Superior temporal gyrus (tissue), 1 donor: ENCODE data around the gene TSPAN3.

ENCODE experiments used
- DNase-seq: peaks from one replicate; pipeline ENCODE4 v3.0.0-alpha.2; 2016; ENCODE audit errors: extremely low spot score

TSPAN3 gene

GRCh38 chr15:77033729-77034671 is 36.9 kb downstream of the TSPAN3 start:
- no peak for DNase-seq

DNA sequence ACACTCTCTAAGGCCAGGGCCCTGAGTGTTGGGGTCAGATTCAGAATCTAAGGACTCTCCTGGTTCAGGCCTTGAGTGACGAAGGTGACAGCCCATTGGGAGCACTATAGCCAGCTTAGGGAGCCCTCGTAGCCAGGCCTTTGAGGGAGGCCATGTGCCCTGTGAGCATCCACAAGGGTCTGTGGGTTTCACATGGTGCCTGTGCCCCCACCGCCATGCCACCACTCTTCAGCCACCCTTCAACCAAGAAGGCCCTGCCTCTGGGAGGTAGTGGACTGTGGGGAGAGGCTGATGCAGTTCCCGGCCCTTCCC is 37.5 kb downstream of the TSPAN3 start:
- no peak for DNase-seq

DNA sequence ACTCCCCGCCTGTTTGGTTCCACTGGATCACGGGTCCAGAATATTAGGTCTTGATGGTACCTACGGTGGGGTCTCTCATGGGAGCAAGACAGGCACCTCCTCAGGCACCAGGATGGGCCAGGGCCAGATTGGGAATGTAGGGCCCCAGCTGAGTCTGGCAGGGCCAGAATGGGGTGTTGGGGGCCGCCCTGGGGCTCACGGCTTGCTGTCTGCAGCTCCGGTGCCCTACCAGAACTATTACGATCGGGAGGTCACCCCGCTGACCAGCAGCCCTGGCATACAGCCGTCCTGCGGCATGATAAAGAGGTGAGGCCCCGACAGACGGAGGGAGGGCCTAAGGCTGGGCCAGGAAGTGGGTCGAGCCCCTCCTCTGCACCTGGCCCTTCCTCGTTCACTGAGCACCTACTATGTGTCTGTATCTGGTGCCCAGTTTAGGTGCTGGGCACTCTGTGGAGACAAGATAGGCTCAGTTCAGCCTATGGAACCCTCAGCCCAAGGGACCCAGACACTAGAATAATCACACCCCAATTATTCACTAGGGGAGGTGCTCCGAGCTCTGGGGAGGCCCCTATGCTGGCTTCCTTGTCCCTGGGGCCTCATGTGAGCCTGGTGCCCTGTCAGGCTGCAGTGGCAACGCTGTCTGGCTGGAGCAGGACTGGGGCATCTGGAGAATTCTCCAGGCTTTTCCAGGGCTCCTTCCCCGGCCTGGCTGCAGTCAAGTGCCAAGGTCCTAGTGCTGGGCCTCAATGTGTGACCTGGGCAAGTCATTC is 38.1 kb downstream of the TSPAN3 start:
- DNase-seq: no peak

DNA sequence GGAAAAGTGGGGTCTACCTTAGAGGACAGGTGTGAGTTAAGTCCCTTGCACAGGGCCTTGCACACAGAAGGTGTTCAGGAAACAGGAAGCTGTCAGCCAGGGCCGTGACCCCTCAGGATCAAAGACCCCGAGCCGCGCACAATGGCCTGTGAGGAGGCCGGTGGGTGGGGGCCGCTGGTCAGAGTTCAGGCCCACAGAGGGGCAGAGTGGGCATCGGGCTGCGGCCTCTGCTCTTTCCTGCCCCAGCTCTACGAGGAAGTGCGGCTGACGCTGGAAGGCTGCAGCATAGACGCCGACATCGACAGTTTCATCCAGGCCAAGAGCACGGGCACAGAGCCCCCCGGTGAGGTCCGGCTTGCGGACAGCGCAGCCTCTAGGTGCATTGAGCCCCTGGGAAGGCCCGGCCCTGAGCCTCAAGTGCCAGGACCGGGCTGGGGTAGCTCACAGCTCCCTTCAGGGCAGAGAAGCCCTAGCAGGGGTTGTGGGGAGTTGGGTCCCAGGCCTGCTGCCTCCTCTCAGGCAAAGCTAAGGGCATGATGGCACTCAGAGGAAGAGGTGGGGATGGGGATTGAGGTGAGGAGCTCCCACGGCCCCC is 38.8 kb downstream of the TSPAN3 start:
- DNase-seq: no peak

DNA sequence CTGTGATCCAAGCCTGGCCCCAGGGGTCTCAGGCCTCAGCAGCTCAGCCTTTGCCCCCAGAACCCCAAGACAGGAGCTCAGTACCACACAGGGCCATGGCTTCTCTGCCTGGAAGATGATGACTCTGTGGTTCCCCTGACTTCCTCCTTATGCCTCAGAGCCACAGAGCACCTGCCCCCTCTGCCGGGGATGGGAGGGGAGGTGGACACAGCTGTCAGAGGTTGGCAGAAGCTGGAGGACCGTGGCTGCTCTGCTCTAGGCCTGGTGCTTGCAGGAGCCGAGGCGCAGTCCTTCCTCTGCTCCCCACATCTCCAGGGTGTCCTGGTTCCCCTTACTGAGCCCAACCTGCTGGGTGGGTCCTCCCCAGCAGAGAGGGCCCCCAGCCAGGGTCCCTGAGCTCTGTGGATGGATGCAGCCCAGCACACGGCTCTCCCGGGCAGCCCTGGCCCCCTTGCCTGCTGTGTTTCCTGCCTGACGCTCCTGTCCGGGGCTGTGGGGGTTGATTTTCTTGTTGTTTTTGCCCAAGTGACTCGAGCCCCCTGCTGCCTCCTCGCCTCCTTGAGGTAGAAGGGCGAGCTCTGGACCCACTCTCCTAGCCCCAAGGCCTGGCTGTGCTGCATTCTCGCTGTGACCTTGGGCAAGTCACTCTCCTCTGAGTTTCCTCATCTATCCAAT is 39.4 kb downstream of the TSPAN3 start:
- DNase-seq: no peak

- DNase-seq: no peak
These were observed 40.0 kb downstream of the TSPAN3 start for GRCh38 chr15:77030928-77031375.

DNA sequence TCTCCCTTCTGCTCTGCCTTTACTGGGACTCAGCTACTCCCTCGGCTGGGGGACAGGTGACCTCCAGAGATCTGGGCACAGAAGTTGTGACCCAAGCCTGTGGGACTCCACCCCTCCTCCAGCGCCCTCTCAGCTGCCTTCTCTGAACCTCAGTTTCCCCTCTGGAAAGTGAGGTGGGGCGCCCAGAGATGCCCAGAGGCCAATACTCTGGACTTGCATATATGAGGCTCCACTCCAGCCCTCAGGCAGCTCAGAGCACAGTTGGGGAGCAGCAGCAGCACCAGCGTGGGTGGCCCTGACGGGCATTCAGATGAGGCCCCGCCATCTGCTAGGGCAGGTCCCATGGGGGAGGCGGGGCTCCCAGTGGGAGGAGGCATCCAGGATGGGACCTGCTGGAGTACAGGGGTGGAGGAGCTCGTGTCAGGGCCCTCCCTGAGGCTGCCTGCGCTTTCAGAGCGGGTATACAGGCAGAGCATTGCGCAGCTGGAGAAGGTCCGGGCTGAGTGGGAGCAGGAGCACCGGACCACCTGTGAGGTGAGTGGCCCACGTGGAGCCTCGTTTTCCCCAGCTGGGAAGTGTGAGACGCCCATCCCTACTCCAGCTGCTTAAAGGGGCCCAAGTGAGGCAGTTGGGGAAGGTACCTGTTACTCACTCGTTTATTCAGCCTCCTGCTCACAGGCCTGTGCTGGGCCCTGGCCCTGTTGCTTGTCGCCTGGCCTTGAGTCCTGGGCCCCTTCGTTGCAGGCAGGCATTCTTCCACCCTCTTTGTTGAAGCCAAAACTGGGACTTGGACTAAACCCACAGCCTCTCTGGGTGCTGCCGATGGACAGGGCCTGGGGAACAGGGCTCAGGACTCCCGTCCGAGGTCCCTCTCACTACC is 40.6 kb downstream of the TSPAN3 start:
- no peak for DNase-seq

DNA sequence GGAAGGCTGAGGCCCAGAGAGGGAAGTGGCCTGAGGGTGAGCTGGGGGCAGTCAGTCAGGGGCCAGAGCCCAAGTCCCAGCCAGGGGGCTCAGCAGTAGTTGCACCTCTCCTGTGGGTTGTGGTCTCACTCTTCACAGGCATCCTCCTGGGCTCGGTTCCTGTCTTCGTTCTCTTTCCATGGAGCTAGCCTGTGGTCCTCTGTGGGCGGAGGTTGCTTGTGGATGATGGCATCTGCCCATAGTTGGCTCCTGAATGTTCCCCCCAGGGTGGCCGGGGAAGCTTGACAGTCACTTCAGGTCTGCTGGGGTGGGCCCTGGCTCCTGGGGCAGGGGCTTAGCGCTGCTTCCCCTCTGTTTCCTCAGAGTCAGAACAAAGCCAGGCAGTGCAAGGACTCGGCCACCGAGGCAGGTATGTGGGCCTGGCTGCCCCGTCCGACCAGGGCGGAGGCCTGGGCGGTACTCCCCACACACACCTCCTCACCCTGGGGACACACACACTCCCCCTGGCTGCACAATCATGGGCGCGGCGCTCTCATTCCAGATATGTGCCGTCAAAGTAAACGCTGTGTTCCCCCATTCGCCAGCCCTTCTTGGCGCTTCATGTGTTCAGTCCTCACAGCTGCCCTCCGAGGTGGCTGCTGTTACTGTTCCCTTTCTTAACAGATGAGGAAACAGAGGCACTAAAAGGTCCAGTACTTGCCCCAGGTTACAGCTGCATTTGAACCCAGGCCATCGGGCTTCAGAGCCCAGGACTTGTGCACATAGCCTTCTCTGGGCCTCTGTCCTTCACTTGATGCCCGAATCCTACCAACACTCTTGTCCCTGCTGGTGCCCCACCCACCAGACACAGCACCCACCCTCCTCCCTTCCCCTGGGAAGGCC is 41.5 kb downstream of the TSPAN3 start:
- no peak for DNase-seq

- DNase-seq: no peak
These were observed 42.3 kb downstream of the TSPAN3 start for GRCh38 chr15:77028451-77029165.

DNA sequence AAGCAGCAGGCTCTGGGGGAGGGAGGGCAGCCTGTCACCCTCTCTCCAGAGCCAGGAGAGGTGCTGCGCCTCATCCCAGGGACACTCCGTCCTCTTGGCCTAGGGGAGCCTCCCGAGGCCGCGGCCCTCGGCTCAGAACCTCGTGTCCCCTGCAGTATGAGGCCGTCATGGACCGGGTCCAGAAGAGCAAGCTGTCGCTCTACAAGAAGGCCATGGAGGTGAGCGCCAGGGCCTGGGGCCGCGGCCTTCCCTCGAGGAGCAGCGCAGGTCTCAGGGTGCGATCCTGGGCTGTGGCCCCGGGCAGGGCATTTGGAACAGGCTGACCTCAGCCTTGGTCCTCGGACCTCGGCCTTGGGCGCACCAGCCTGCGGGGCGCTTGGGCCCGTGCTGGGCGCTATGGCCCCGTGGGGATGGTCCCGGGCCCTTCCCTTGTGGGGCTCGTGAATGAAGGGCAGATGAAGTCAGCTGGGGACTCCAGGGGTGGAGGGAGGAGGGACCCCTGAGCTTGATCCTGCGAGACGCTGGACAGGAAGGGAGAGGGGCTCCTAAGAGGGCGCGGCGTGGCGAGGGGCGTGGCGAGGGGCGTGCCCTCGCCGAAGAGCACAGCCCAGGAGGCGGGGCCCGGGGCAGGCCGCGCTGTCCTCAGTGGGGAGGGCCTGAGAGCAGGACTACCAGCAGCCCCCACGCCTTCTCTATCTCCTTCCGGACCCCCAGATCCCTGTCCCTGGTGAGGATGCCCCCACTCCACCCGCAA is 43.0 kb downstream of the TSPAN3 start:
- DNase-seq: no peak

- no peak for DNase-seq
These were observed 43.7 kb downstream of the TSPAN3 start for GRCh38 chr15:77027111-77027696.

GRCh38 chr15:77026501-77027110 is 44.3 kb downstream of the TSPAN3 start:
- DNase-seq: no peak

DNA sequence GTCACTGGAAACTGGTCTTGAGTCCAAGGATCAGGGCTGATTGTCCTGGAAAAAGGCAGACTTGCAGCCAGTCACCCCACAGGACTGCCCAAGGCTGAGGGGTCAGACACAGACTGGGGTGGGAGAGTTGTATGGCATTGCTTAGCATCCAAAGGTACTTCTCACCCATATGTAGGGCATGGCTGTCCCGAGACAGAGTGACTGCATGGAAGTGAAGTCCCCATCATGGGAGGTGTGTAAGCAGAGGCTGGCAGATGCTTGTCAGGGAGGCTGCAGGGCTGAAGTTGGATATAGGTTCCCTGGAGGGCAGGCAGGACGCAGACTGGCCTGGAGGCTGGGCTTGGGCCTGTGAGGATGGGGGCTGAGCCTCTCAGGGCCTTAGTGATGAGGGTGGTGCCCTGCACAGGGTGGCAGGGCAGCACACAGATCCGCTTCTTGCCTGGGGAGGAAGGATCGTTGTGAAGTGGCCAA is 44.9 kb downstream of the TSPAN3 start:
- no peak for DNase-seq

DNA sequence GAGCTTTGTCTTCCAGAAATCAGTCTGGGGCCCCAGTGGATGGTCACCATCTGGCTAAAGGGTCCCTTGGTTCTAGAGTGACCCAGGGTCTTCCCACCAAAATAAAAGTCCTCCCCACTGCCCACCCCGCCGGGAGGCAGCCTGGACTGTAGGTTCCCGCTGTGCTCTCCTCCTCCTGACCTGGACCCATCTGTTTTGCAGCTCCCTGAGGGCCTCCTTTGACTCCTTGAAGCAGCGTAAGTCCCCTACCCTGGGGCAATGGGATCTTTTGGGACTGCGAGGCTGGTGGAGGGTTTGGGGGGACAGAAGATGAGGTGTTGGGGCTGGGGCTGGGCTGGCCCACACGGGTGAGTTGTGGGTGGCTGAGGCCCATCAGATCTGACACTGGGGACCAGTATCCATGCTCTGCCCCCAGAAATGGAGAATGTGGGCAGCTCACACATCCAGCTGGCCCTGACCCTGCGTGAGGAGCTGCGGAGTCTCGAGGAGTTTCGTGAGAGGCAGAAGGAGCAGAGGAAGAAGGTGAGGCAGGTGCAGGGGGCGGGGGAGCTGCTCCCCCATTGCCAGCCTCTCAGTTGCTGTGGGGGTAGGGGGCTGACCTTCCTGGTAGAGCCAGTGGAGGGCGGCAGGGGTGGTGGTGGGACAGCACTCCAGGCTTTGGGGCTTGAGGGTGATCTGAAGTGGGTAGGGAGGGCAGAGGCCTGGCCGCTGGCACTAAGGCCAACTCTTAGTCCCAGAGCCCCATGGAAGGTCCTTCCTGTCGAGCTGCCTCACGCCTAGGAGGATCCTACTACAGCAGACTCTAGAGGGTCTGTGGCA is 45.6 kb downstream of the TSPAN3 start:
- no peak for DNase-seq

DNA sequence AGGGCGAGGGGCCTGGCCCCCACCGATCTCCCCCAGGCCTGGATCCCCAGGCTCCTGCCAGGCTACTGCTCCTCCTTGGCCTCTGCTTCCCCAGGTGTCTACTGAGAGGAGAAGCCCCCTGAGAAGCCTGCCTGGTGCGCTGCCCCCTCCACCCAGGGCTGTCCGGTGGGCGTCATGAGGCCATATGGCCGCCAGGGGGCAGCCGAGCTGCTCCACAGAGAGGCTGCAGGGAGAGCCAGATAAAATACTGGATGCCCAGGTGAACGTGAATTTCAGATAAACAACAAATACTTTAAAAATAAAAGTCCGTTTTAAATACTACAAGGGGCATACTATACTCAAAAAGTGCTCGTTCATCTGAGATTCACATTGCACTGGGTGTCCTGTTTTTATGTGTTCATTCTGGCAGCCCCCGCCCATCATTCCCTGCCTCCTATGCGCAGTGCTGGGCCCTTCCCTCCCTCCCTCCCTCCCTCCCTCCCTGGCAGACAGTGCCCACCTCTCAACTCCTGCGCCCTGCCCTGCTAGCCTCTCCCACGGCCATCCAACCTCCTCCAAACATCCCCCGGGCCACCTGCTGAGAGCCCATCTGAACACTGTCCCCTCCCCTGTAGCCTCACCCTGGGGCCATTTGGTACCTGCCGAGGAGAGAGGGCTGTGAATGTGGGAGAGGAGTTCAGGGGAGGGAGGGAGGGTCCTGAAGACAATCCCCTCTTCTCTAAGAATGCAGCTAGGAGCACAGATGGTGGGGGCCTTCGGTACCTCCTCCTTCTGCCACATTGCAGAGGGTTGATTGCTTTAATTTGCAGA is 46.4 kb downstream of the TSPAN3 start:
- peak; percentile 77 for DNase-seq
